ENCODE data around the gene AGBL4.
"Not testable (repeated sequence)": the region's sequence is repeated elsewhere in the genome, so short reads cannot be mapped to it uniquely, and the experiment has no call there.

The AGBL4 gene

GRCh38 chr1:50023292-50024159 lies at the start of gene AGBL4:
Gene AGBL4, minus strand, starts transcription at chr1:50023954.
- no peaks in the 10 kb centered on the region for H3K4me1 ChIP-seq (ENCODE audit: insufficient read depth, low read length)
- no peaks in the 10 kb centered on the region for H3K9me3 ChIP-seq (ENCODE audit: low read length)
- H3K4me3 ChIP-seq (ENCODE audit: low read depth in 1 of 2, low read length in 2 of 2): peak within 1 kb of the TSS; percentile 59 to 74
- no peaks in the 10 kb centered on the region for H3K36me3 ChIP-seq (ENCODE audit: insufficient read depth, low read length)
- no peak within 1 kb of the TSS for H3K9ac ChIP-seq (ENCODE audit: low read length)
- H3K27ac ChIP-seq (ENCODE audit: low read depth, low read length): no peak within 1 kb of the TSS
- H3K27me3 ChIP-seq (ENCODE audit: control insufficient read depth in 1 of 2, insufficient read depth in 2 of 2, low read length in 2 of 2): no peaks in the 10 kb centered on the region

- Histone ChIP-seq H3K9ac (ENCODE audit: low read length) (no peak overlapping the region), H3K4me1 (ENCODE audit: insufficient read depth, low read length) (no peaks in the 10 kb centered on the region), H3K4me3 (ENCODE audit: low read depth in 1 of 2, low read length in 2 of 2) (no peak overlapping the region), H3K9me3 (ENCODE audit: low read length) (no peaks in the 10 kb centered on the region), H3K36me3 (ENCODE audit: insufficient read depth, low read length) (no peaks in the 10 kb centered on the region), H3K27me3 (ENCODE audit: control insufficient read depth in 1 of 2, insufficient read depth in 2 of 2, low read length in 2 of 2) (no peaks in the 10 kb centered on the region), H3K27ac (ENCODE audit: low read depth, low read length) (no peak overlapping the region)
Observed at GRCh38 chr1:50066806-50067205, 43.1 kb upstream of the AGBL4 start.

- H3K4me1 ChIP-seq (ENCODE audit: insufficient read depth, low read length): no peaks in the 10 kb centered on the region
- H3K27ac ChIP-seq (ENCODE audit: low read depth, low read length): no peak overlapping the region
- H3K4me3 ChIP-seq (ENCODE audit: low read depth in 1 of 2, low read length in 2 of 2): no peak overlapping the region
- H3K36me3 ChIP-seq (ENCODE audit: insufficient read depth, low read length): no peaks in the 10 kb centered on the region
- no peaks in the 10 kb centered on the region for H3K27me3 ChIP-seq (ENCODE audit: control insufficient read depth in 1 of 2, insufficient read depth in 2 of 2, low read length in 2 of 2)
- no peak overlapping the region for H3K9ac ChIP-seq (ENCODE audit: low read length)
- H3K9me3 ChIP-seq (ENCODE audit: low read length): no peaks in the 10 kb centered on the region
Observed at GRCh38 chr1:50060279-50060678, 36.5 kb upstream of the AGBL4 start.

GRCh38 chr1:50048791-50049190 lies 25.0 kb upstream of the AGBL4 start:
- Histone ChIP-seq H3K9me3 (ENCODE audit: low read length) (no peaks in the 10 kb centered on the region), H3K36me3 (ENCODE audit: insufficient read depth, low read length) (no peaks in the 10 kb centered on the region), H3K4me1 (ENCODE audit: insufficient read depth, low read length) (no peaks in the 10 kb centered on the region), H3K27me3 (ENCODE audit: control insufficient read depth in 1 of 2, insufficient read depth in 2 of 2, low read length in 2 of 2) (peaks cover 10 to 12% of the 10 kb centered on the region in 2 donors), H3K9ac (ENCODE audit: low read length) (no peak overlapping the region), H3K27ac (ENCODE audit: low read depth, low read length) (no peak overlapping the region), H3K4me3 (ENCODE audit: low read depth in 1 of 2, low read length in 2 of 2) (no peak overlapping the region)

DNA sequence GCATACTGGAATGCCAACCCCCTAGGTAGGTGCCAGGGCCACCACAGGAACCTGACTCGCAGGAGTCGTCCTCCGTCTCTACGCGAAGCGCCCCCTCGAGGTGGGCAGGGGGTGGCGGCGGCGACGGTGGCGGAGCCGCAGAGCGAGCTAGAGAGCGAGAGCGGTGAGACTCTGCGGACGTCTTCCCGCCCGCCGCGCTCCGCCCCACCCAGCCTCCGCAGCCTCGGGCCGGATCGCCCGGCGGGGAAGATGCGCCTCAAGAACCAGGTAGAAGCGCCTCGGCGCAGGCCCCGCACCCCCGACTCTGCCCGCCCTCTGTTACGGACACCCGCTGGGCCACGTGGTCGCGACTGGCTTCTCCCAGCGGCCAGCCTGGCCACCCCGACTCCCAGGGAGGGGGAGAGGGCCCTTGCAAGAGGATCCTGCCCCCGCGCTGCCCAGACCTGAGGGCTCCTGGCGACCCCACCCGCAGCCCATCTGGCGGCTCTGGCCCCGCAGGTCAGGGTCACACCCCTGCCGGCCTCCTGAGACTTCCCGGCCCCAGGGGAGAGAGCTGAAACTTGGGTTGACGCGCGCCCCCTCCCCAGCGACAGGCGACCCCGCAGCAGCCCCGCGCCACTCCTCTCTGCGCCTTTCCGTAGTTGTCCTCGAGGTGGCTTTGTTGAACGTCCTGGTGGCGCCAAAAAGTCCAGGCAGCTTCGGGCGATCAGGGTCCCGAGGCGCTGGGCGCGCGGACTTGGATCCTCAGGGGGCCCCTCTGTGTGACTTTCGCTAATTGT lies 24.4 kb upstream of the AGBL4 start:
- no peaks in the 10 kb centered on the region for H3K36me3 ChIP-seq (ENCODE audit: insufficient read depth, low read length)
- no peaks in the 10 kb centered on the region for H3K9me3 ChIP-seq (ENCODE audit: low read length)
- no peak overlapping the region for H3K9ac ChIP-seq (ENCODE audit: low read length)
- H3K4me3 ChIP-seq (ENCODE audit: low read depth in 1 of 2, low read length in 2 of 2): no peak overlapping the region
- H3K4me1 ChIP-seq (ENCODE audit: insufficient read depth, low read length): no peaks in the 10 kb centered on the region
- peaks cover 10 to 12% of the 10 kb centered on the region in 2 donors for H3K27me3 ChIP-seq (ENCODE audit: control insufficient read depth in 1 of 2, insufficient read depth in 2 of 2, low read length in 2 of 2)
- no peak overlapping the region for H3K27ac ChIP-seq (ENCODE audit: low read depth, low read length)

- Histone ChIP-seq H3K9ac (ENCODE audit: low read length) (no peak overlapping the region), H3K27ac (ENCODE audit: low read depth, low read length) (no peak overlapping the region), H3K9me3 (ENCODE audit: low read length) (no peaks in the 10 kb centered on the region), H3K27me3 (ENCODE audit: control insufficient read depth in 1 of 2, insufficient read depth in 2 of 2, low read length in 2 of 2) (no peaks in the 10 kb centered on the region), H3K4me1 (ENCODE audit: insufficient read depth, low read length) (no peaks in the 10 kb centered on the region), H3K4me3 (ENCODE audit: low read depth in 1 of 2, low read length in 2 of 2) (no peak overlapping the region), H3K36me3 (ENCODE audit: insufficient read depth, low read length) (no peaks in the 10 kb centered on the region)
Observed at GRCh38 chr1:50038237-50038809, 14.6 kb upstream of the AGBL4 start.

DNA sequence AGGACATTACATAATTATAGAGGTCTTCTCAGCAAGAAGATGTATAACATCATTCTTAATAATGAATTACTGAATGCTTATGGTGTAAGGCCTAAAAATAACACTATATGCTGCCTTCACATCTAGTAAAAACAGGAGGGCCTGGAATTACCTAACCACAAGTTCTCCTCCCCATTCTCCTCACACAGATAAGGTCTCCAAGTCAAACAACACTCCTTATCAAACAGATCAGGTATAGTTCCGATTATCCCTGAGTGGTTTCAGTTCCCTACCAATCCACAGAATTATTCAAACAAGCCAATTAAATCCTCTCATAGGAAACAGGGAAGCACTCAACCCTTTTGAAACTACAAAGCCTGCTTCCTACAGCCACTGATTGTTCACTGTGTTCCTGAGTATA lies 4.0 kb upstream of the AGBL4 start:
- Histone ChIP-seq H3K4me3 (ENCODE audit: low read depth in 1 of 2, low read length in 2 of 2) (no peak overlapping the region), H3K36me3 (ENCODE audit: insufficient read depth, low read length) (no peaks in the 10 kb centered on the region), H3K27me3 (ENCODE audit: control insufficient read depth in 1 of 2, insufficient read depth in 2 of 2, low read length in 2 of 2) (no peaks in the 10 kb centered on the region), H3K27ac (ENCODE audit: low read depth, low read length) (no peak overlapping the region), H3K4me1 (ENCODE audit: insufficient read depth, low read length) (no peaks in the 10 kb centered on the region), H3K9ac (ENCODE audit: low read length) (no peak overlapping the region), H3K9me3 (ENCODE audit: low read length) (no peaks in the 10 kb centered on the region)

GRCh38 chr1:49995734-49996133 lies 28.0 kb downstream of the AGBL4 start:
- Histone ChIP-seq H3K4me1 (ENCODE audit: insufficient read depth, low read length) (no peaks in the 10 kb centered on the region), H3K27me3 (ENCODE audit: control insufficient read depth in 1 of 2, insufficient read depth in 2 of 2, low read length in 2 of 2) (no peaks in the 10 kb centered on the region), H3K4me3 (ENCODE audit: low read depth in 1 of 2, low read length in 2 of 2) (no peak overlapping the region), H3K36me3 (ENCODE audit: insufficient read depth, low read length) (no peaks in the 10 kb centered on the region), H3K9ac (ENCODE audit: low read length) (no peak overlapping the region), H3K9me3 (ENCODE audit: low read length) (no peaks in the 10 kb centered on the region), H3K27ac (ENCODE audit: low read depth, low read length) (no peak overlapping the region)

DNA sequence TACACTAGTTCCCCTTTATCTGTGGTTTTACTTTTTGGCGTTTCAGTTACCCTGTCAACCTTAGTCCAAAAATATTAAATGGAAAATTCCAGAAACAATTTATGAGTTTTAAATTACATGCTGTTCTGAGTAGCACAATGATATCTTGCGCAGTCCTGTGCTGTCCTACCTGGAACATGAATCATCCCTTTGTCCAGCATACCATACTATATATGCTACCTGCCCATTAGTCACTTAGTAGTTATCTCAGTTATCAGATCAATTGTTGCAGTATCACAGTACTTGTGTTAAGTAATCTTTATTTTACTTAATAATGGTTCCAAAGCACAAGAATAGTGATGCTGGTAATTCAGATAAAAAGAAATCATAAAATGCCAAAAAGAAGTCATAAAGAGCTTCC lies 52.7 kb downstream of the AGBL4 start:
- Histone ChIP-seq H3K9me3 (ENCODE audit: low read length) (no peaks in the 10 kb centered on the region), H3K27ac (ENCODE audit: low read depth, low read length) (no peak overlapping the region), H3K9ac (ENCODE audit: low read length) (no peak overlapping the region), H3K4me1 (ENCODE audit: insufficient read depth, low read length) (no peaks in the 10 kb centered on the region), H3K4me3 (ENCODE audit: low read depth in 1 of 2, low read length in 2 of 2) (no peak overlapping the region), H3K36me3 (ENCODE audit: insufficient read depth, low read length) (no peaks in the 10 kb centered on the region), H3K27me3 (ENCODE audit: control insufficient read depth in 1 of 2, insufficient read depth in 2 of 2, low read length in 2 of 2) (no peaks in the 10 kb centered on the region)

DNA sequence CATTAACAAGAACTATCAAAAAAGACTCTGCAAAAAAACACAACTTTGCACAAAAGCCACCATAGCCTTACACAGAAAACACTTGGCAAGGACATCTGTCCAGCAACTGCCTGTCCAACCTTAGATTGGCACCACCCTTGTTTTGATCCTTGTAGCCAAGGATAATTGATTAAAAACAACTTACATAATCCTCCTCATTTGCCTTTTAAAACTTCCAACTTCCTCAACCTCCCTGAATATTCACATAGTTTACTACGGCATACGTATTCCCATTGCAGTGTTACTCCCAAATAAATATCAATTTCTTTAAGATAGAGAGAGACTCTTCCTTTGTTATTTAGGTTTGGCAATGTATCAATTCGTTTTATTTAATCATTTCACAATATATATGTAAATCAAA lies 72.4 kb downstream of the AGBL4 start:
- no peaks in the 10 kb centered on the region for H3K4me1 ChIP-seq (ENCODE audit: insufficient read depth, low read length)
- H3K27me3 ChIP-seq (ENCODE audit: control insufficient read depth in 1 of 2, insufficient read depth in 2 of 2, low read length in 2 of 2): no peaks in the 10 kb centered on the region
- no peaks in the 10 kb centered on the region for H3K36me3 ChIP-seq (ENCODE audit: insufficient read depth, low read length)
- H3K27ac ChIP-seq (ENCODE audit: low read depth, low read length): no peak overlapping the region
- no peak overlapping the region for H3K4me3 ChIP-seq (ENCODE audit: low read depth in 1 of 2, low read length in 2 of 2)
- H3K9me3 ChIP-seq (ENCODE audit: low read length): no peaks in the 10 kb centered on the region
- H3K9ac ChIP-seq (ENCODE audit: low read length): no peak overlapping the region

DNA sequence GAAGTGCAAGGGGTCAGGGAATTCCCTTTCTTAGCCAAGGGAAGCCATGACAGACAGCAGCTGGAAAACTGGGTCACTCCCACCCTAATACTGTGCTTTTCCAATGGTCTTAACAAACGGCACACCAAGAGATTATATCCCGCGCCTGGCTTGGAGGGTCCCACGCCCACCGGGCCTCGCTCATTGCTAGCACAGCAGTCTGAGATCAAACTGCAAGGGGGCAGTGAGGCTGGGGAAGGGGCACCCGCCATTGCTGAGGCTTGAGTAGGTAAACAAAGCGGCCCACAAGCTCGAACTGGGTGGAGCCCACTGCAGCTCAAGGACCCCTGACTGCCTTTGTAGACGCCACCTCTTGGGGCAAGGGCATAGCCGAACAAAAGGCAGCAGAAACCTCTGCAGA lies 108.5 kb downstream of the AGBL4 start:
- not testable (repeated sequence) for H3K27me3 ChIP-seq (ENCODE audit: control insufficient read depth in 1 of 2, insufficient read depth in 2 of 2, low read length in 2 of 2); H3K27ac ChIP-seq (ENCODE audit: low read depth, low read length); H3K9me3 ChIP-seq (ENCODE audit: low read length); H3K9ac ChIP-seq (ENCODE audit: low read length); H3K36me3 ChIP-seq (ENCODE audit: insufficient read depth, low read length); H3K4me1 ChIP-seq (ENCODE audit: insufficient read depth, low read length); H3K4me3 ChIP-seq (ENCODE audit: low read depth in 1 of 2, low read length in 2 of 2)
